NAMALWA (cell line): ENCODE results near the gene TBC1D8.
A peak's percentile ranks its signal among the peaks of the same experiment; 100 is the strongest.

ENCODE experiments used
- DNase-seq: peaks from one replicate; pipeline ENCODE4 v3.0.0-alpha.2; 2015; ENCODE audit warnings: low spot score

TBC1D8 gene

DNA sequence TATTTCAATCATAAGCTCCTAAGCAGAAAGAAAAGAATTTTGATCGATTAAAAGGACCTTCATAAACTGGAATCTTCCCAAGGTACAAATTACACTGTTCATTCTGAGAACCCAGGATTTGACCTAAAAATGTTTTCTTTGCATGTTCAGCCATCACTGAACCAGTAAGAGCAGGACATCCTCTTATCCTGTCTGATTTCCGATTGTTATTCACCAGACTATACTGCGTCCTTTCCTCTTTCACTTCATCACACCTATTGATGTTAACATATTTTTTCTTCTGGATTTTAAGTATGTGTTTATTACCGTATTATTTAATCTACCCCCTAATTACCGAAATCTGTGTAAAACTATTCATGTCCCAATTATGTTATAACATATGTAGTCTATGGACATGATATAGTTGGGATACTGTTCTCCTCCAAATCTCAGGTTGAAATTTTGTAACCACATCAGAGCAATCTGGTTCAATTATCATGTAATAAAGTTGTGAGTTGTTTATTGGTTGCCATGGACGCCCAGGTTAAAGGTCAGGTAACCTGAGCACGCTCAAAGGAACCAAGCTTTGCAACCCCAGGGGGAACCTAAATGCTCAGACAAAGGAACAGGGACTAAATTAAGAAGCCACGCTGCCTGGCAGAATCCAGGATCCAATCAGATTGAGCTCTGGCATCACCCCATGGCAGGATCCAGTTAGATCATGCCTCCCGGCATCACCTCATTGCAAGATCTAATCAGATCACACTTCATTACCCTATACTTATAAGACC is 11.6 kb upstream of the TBC1D8 start:
- DNase-seq: no peak

DNA sequence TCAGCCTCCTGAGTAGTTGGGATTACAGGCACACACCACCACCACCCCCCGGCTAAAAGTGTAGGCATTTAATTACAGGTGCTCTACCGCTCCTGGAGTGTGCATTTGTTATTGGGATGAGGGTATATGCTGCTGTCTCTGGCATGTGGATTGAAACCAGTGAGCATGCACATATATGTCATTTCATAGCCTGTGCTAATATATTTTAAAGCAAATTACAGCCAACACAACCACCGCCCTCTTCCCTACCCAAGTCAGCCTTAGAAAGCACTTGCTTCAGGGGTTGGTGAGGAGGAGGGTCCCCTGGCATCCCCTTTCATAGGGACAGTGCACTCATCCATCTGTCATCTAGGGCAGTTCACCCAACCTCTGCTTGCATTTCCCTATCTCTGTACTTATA is 10.5 kb upstream of the TBC1D8 start:
- DNase-seq: no peak

DNA sequence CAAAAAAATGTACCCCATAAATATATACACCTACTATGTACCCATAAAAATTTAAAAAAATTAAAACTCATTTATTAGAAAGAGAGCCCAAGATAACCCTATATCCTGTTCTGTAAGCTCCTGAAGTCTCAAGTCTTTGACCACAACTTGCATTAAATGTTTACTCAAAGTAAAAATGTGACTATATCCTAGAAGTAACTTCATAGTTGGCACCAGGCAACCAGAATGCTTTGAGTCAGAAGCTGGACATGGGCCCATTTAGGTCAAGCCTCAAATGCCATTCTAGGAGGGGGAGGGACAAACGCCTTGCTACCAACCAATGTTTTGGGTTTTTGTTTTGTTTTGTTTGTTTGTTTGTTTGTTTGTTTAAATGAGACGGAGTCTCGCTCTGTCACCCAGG is 9.3 kb upstream of the TBC1D8 start:
- DNase-seq: no peak

DNA sequence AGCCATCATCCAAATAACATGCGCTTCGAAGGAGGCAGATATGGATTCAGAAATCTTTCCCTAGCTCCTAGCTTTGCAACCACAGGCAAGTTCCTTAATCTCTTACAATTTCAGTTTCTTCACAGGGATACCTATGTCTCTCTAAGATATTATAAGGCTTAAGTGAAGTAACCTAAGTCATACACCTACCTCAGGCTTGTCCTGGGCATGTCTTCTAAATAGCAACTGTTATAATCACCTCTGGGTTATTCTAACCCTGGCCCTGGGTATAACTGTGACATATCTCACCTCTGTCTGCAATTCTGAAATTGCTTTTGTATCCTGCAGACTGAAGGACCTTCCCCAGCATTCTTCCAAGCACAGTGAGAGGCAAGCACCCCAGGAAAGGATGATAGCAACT is 8.3 kb upstream of the TBC1D8 start:
- no peak for DNase-seq

DNA sequence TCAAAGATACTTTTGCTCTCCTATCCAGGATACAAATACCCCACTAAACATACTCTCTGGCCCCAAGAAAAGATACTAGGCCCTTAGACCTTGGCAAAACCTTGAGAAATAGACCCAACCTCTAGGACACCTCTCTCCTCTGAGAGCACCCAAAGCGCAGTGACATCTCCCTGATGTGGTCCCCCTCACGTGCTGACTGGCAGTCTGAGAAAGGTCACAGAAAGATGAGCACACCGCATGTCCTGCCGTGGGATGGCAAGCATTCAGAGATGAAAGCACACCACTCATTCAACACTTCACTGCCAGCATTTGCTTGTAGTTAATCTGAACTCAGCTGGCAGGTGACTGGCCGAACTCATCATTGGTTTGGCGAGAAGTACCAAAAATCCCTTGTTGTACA is 6.1 kb upstream of the TBC1D8 start:
- DNase-seq: no peak

DNA sequence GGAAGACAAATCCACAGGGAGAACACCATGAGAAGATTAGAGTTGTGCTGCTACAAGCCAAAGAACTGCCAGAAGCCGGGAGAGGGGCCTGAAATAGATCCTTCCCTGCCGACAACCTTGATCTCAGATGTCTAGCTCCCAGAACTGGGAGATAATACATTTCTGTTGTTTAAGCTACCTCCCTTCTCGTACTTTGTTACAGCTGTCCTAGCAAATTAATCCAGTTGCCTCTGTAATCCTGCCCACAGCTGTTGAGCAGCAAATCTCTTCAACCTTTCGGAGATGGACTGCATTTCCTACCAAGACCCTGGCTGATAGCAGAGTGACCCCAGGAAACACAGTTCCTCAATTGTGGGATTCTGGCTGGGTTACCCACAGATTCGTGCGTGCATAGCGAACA is 2.6 kb upstream of the TBC1D8 start:
- DNase-seq: no peak

DNA sequence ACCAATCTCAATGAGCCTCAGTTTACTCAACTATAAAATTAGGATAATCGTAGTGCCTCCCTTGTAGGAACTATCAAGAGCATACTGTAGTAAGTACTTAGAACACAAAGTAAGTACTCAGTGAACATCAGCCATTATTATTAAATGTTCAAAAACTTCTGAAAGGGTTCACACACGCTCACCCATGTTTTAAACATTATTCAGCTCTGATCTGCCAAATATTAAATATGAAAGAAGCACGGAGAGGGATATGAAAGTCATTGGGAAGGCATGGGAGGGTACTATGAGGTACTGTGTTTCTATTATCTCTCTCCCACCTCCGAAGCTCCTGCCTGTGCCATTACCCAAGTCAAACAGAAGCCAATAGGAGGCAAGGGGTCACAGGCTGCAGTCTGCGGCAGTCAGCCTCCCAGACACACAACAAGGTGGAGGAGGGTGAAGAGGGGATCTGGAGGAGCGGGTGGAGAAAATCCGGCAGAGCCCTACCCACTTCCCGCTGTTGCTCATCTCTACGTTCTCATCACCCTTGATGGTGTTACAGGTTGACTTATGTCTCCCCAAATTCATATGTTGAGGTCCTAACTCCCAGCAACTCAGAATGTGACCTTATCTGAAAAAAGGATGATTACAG is 2.0 kb upstream of the TBC1D8 start:
- no peak for DNase-seq

DNA sequence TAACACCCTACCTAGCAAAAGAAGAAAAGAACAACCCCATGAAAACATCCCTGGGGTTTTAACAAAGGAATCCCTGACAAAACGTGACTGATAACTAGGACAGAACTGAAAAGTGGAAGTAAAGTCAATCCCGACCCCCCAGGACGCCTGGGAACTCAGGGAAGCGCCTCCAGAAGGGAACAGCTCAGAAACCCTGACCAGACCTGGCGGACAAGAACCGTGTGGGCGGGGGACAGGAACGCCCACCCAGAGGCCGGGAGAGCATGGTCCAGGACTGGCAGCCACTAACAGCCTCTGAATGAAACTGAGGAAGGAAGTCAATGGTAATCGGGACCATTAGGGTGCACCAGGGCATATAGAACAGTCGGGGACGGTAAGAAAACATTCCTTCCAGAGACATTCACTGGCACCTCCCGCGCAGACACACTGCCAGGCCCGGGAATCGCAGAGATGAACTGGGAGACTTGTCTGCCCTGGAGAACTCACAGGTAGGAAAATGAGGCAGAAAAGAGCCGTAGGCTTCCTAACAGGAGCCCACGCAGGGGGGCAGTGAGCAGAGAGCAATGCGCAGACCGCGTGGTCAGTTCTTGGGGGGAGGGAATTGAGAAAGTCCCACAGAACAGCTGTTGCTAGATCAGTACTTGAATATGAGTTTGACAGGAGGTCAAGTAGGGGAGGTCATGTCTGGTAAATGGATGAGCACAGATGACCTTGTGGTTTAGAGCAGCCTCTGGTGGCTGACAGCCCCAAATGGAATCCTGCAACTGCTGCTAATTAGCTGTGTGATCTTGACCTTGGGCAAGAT is 1.3 kb upstream of the TBC1D8 start:
- peak; percentile 57 for DNase-seq

DNA sequence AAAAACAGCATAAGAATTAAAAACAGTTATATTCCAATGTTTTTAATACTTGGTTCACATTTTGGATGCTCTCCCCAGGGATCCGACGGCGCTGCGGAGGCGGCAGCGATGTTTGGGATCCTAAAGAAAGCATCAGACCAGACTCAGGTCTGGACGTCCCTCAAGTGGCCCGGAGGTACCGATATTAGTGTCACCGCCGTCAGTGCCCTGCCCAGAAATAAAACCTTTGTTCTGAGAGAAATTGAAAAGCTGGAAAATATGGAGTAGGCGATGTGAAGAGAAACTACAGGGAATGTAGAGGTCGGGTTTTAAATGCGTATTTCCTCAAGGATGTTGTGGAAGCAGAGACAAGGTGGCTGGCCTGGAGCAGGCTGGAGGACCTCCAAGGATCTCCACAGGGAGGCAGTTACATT is 683 bp upstream of the TBC1D8 start:
- no peak for DNase-seq

DNA sequence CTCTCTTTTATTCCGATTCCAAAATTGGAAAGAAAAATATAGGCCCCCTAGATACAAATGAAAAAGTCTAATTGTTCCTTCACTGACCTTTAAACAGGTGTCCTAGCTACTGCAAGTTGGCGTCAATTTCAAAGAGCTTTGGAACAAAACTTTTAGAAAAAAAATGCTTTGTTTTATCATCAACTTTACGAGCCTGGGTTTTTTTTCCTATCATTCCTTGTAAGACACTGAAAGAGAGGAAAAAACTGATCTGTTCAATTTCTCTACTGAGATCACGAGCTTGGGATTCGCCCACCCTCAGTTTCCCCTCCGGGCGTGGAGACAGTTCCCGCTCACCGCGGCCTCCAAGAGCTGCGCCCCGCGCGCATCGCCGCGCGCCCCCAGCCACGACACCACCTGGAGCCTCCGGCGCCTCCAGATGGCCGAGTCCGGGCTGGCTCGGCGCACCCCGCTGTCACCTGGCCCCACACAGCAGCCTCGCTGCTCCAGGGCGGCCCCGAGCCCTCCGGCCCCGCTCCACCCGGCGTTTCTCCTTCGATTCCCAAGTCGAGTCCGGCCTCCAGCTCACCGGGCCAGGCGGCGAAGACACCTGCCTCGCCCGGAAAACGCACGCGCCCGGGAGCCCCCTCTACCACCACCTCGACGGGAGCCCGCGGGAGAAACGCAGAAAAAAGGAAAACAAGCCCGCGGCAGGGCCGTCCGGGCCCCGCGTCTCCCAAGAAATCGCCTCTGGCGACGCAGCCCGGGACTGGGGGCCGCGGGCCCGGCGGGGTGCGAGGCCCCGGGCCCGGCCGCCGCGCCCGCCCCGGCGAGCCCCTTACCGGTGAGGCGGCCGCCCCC is 656 bp downstream of the TBC1D8 start:
- no peak for DNase-seq

DNA sequence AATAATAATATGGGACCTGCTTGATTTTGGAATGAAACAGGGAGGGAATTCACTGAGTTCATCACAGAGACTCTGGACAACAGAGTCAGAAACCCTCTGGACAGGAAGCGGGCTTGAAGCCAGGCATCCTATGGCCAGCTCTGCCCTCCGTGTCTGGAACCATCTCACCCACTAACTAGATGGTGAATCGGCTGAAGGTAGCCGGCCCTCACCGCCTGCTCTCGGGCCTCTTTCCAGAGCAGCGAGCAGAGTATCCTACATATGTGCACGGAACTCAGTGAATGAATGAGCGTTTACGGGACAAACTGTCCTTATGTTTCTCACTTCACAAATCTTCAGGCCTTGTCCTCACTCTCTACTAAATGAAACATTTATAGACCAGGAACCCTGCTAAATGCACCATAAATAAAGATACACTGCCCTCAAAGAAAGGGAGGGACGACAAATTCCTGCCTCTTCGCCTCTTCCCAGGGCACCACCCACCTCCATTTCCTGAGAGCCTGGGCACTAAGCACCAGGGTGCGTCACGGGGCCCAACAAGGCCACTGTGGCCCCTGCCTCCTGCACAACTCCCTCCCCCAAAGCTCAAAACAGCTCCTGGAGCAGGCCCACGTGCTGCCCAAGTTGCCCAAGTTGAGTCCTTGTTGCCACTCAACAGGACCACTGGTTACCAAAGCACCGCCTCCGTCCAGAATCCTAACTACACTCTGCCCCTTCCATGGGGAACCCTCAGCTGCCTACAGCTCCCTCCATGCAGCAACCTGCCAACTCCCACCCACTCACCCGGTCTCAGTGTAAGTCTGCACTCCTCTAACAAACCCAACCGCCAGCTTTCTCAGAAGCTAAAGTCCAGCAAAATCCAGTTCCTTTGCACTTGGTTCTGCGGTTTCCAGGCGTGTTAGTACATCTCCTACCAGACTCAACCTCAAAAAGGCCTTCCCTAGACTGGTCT is 1.7 kb downstream of the TBC1D8 start:
- no peak for DNase-seq

DNA sequence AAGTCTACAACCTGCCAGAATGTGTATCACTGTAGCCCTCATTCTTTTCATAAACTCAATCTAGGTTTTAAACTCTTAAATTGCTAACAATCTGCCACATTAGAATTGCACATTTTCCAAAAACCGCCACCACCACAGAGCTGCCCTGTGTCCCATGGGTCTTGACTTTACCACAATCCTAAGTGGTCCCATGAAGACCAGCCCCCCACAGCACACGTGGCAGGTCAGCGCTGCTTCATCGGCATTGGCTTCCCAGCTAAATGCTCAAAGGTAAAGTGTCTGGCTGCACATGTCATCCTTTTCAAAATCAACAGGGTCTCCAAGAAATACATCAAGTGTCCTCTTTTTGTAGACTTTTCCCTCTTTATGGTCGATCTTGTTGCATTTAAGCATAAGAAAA is 2.4 kb downstream of the TBC1D8 start:
- no peak for DNase-seq

DNA sequence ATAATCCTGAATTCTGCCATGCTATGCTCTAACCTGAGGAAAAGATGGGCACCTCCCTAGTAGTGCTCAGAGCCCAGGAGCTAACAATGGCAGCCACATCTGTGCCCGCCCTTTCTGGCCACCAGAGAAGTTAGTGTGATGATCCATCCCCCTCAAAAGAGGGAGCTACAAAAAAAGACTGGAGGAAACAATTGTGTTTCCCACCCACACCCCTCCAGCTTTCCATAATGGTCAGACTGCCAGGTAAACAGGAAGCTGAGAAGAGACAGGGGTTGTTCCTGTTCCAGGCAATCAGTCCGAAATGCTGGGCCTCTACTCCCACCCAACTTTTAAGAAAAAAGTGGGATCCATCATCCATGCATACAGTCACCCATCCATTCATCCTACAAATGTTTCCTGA is 3.2 kb downstream of the TBC1D8 start:
- DNase-seq: no peak

DNA sequence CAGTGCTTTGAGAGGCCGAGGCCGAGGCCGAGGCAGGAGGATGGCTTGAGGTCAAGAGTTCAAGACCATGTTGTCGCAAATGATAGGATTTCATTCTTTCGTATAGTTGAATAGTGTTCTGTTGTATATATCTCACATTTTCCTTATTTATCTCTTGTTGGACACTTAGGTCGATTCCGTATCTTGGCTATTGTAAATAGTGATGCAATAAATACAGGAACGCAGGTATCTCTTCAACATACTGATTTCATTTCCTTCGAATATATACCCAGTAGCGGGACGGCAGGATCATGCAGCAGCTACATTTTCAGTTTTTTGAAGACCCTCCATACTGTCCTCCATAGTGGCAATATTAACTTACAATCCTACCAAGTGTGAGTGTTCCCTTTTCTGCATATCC is 4.1 kb downstream of the TBC1D8 start:
- DNase-seq: no peak

DNA sequence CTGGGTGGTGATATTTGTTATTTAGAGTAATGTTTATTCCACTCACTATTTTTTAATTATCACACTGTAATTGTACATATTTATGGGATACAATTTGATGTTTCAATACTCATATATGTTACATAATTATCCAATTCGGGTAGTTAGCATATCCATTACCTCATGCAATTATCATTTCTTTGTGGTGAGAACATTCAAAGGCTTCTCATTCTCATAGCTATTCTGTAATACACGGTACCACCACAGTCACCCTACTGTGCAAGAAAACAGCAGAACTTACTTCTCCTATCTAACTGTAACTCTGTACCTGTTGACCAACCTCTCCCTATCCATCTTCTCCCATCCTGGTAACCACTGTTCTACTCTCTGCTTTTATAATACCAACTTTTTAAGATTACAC is 4.6 kb downstream of the TBC1D8 start:
- no peak for DNase-seq

DNA sequence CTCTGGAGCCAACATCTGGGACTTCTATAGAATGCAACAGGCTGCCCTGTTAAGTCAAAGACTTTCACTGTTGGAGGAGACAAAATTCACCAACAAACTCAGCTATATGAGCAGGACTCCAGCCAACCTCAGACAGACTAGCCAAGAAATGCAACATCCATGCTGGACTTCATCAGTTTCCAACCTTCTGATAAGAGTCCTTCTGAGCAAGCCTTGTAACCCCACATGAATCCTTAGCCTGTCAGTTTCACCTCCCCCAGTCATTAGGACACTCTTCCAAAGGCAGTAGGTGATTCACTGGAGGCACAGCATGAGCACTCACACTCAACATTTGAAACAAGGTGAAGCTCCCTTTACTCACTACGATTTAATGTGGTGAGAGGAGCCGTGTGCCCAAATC is 5.8 kb downstream of the TBC1D8 start:
- no peak for DNase-seq

DNA sequence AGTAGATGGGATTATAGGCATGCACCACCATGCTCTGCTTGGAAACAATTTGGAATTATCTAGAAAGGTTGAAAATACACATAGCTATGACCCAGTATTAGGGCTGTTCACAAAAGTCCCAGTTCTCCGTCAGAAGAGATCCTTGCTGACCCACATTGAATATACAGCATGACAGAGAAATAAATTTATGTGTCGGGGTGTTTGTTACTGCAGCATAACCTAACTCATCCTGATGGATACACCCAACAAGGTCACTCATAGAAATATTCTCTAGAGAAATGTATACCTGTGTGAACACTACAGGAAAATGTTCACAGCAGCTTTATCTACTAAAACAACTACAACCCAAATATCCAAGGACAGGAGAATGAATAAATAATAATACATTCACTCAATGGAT is 9.0 kb downstream of the TBC1D8 start:
- no peak for DNase-seq

DNA sequence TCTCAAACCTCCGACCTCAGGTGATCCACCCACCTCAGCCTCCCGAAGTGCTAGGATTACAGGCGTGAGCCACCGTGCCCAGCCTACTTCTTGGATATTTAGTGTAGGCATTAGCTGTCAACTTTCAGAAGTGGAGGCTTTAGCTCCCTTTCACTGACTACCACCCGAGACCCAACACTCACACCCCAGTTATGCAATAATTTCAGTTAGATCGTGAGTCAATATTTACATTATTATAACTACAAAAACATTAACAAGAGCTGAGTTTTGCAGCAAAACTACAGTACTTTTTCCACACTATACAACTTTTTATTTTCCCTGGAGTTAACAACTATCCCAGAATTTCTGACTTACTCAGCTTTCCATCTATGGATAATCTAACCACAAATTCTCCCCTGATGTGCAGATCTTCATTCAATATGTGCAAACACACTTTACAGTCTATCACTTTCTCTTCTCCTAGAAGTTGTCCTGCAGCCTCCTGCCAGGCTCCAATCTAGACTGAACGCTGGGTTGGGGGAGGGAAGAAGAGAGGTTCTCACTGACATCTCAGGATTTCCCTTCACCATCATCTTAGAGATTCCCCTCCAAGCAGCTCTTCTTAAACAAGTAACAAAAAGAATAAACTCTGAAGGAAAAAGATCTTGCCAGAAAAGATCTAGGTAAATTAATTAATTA is 10.1 kb downstream of the TBC1D8 start:
- DNase-seq: no peak

DNA sequence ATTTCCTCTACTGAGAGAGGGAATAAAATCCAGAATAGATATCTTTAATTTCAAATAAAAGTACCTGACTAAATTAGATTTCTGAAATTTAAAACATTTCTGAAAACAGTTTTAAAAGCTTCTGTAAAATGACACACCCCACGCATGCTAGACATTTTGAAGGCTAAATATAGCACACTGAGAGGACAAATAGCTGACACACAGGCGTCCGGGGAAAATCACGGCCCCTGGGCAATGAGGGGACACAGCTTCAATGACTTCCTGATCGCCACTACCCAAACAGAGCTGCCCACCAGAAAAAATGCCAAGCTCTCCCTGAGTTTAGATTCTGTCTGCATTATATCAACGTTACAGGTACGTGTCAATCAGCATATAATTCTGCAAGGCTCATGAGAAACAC is 10.9 kb downstream of the TBC1D8 start:
- no peak for DNase-seq

DNA sequence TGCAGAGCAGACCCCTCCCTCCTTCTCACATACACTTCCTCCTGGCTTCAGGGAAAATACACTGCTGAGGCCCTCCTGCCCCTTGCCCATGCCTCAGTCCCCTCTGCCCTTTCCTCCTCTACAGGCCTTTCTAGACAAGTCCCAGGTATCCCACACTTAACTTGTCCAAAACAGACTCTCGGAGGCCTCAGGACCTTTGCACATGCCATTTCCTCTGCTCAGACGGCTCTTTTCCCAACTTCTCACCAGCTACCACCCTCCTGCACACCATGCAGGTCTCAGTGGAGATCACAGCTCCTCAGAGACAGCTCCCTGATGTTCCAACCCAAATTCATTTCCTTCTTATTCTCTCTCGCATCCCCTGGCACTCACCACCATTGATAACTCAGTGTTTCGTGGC is 11.7 kb downstream of the TBC1D8 start:
- no peak for DNase-seq
